HepG2 (cell line): Measurements from ENCODE around the gene AFTPH. TPM values are rescaled to one million over a fixed set of nuclear protein-coding genes. Genes with fewer than 3 reads are reported as not detected.
A peak's percentile ranks its signal among the peaks of the same experiment; 100 is the strongest.

ENCODE experiments used
- ATAC-seq: fragments of 200-7000 bp; cut with Tn5 transposase; 3 replicates; pipeline ENCODE4 v1.9.1; 2020; ENCODE audit warnings: mild to moderate bottlenecking, moderate library complexity
- BruUV-seq: library from RNA; stranded (reverse); fragments of 400-500 nt; replicated peaks from 2 replicates; lab custom pipeline; 2021; lab: Mats Ljungman, UMichigan
- CTCF ChIA-PET: fragments of 300-600 bp; formaldehyde crosslinking; extraction: SDS; loops from one replicate; lab custom pipeline; 2021; ENCODE audit warnings: low total read pairs, inconsistent platforms, low intra/inter-chr PET ratio; lab: Yijun Ruan, JAX
- POLR2A ChIA-PET: fragments of 350-600 bp; sonication (Branson Sonifier 250); formaldehyde crosslinking; loops from one replicate; lab custom pipeline; 2020; ENCODE audit warnings: antibody characterized with exemption, inconsistent platforms; lab: Yijun Ruan, JAX
- DNase-seq: peaks from one replicate; pipeline ENCODE4 v3.0.0-alpha.2; 2015; ENCODE audit warnings: low spot score
- FAIRE-seq: peaks from 3 replicates; lab custom pipeline; 2011; peaks lifted over from hg19 to GRCh38; lab: Jason Lieb, UNC
- H2AFZ ChIP-seq: one replicate; pipeline ENCODE4 v1.6.1; 2011; ENCODE audit warnings: low read length, inconsistent platforms
- H3K27ac ChIP-seq: fragments of 300-600 bp; 3 replicates; pipeline ENCODE4 v1.8.0; 2011; ENCODE audit warnings: mixed run types, mild to moderate bottlenecking, mixed read lengths, low read length, inconsistent platforms; ENCODE audit not compliant: insufficient read depth; ENCODE audit errors: extremely low read length
- H3K27me3 ChIP-seq, 2 experiments: fragments of 200-600 bp in 1 of 2; 2 replicates in 1 of 2; 3 replicates in 1 of 2; pipeline versions ENCODE4 v1.6.0 to v1.8.0; 2011; ENCODE audit warnings: low read length in 2 of 2, mild to moderate bottlenecking in 2 of 2, moderate library complexity in 2 of 2, inconsistent platforms in 1 of 2; ENCODE audit not compliant: insufficient read depth in 2 of 2, control insufficient read depth in 1 of 2
- H3K36me3 ChIP-seq, 2 experiments: fragments of 200-600 bp in 1 of 2; replicated peaks in 1 of 2; 2 replicates in 1 of 2; 3 replicates in 1 of 2; pipeline versions ENCODE4 v1.5.1 to v1.8.0; 2011; ENCODE audit warnings: low read length in 2 of 2, inconsistent platforms in 1 of 2; ENCODE audit not compliant: insufficient read depth in 2 of 2, control insufficient read depth in 1 of 2
- H3K4me1 ChIP-seq: 2 replicates; pipeline ENCODE4 v1.5.1; 2012; ENCODE audit warnings: low read length, inconsistent platforms; ENCODE audit not compliant: insufficient read depth
- H3K4me2 ChIP-seq: 2 replicates; pipeline ENCODE4 v1.6.0; 2011; ENCODE audit warnings: low read depth, low read length, inconsistent platforms
- H3K4me3 ChIP-seq, 3 experiments: fragments of 200-600 bp in 1 of 3; sonication (generic), shearing (Covaris generic) in 1 of 3; replicated peaks in 1 of 3; 2 replicates each; pipeline ENCODE4 v1.5.1; 2011 to 2016; ENCODE audit warnings: low read length in 3 of 3, inconsistent platforms in 2 of 3, low read depth in 2 of 3, mild to moderate bottlenecking in 2 of 3, control low read depth in 1 of 3, mixed read lengths in 1 of 3; ENCODE audit not compliant: insufficient read depth in 1 of 3
- H3K79me2 ChIP-seq: one replicate; pipeline ENCODE4 v1.6.1; 2011; ENCODE audit warnings: low read length, inconsistent platforms; ENCODE audit not compliant: insufficient read depth
- H3K9ac ChIP-seq: 2 replicates; pipeline ENCODE4 v1.6.0; 2011; ENCODE audit warnings: mild to moderate bottlenecking, low read depth, low read length, inconsistent platforms; ENCODE audit not compliant: insufficient read depth
- H3K9me3 ChIP-seq: 2 replicates; pipeline ENCODE4 v1.5.1; 2012; ENCODE audit warnings: mild to moderate bottlenecking, low read length
- H4K20me1 ChIP-seq: 2 replicates; pipeline ENCODE4 v1.6.0; 2011; ENCODE audit warnings: inconsistent platforms, mild to moderate bottlenecking, low read length, moderate library complexity; ENCODE audit not compliant: insufficient read depth
- MATR3 ChIP-seq: sonication (generic); formaldehyde crosslinking; IDR thresholded peaks from 2 replicates; pipeline ENCODE4 v1.4.0; 2020; ENCODE audit warnings: missing genetic modification reagents
- NR2F6 ChIP-seq, 2 experiments: IDR thresholded peaks; 2 replicates each; pipeline ENCODE4 v1.6.1; 2016; ENCODE audit warnings: antibody characterized with exemption in 1 of 2, mild to moderate bottlenecking in 1 of 2
- PRPF4 ChIP-seq: fragments of 200-400 bp; formaldehyde crosslinking; IDR thresholded peaks from 2 replicates; pipeline ENCODE4 v1.6.1; 2016; ENCODE audit warnings: low read length, low read depth; ENCODE audit not compliant: poor library complexity, severe bottlenecking
- SIX1 ChIP-seq: sonication (generic); formaldehyde crosslinking; IDR thresholded peaks from 2 replicates; pipeline ENCODE4 v1.4.0; 2020; ENCODE audit warnings: missing genetic modification reagents, borderline replicate concordance
- SPEN ChIP-seq: sonication (generic); formaldehyde crosslinking; IDR thresholded peaks from 2 replicates; pipeline ENCODE4 v1.5.1; 2020; ENCODE audit warnings: low read depth, mild to moderate bottlenecking, missing genetic modification reagents
- ZBTB25 ChIP-seq: IDR thresholded peaks from 2 replicates; pipeline ENCODE4 v1.6.1; 2018; ENCODE audit warnings: missing genetic modification reagents
- ZFP82 ChIP-seq: sonication (generic); formaldehyde crosslinking; IDR thresholded peaks from 2 replicates; pipeline ENCODE4 v1.5.1; 2020; ENCODE audit warnings: mild to moderate bottlenecking, missing genetic modification reagents, borderline replicate concordance
- ZNF501 ChIP-seq: sonication (generic); formaldehyde crosslinking; IDR thresholded peaks from 2 replicates; pipeline ENCODE4 v1.5.1; 2020; ENCODE audit warnings: mild to moderate bottlenecking, moderate library complexity, missing genetic modification reagents
- WGBS: methylation state at CpG from one replicate; pipeline ENCODE4 v1.1.6; 2017; ENCODE audit warnings: low lambda C conversion rate; 5-methylcytosine and 5-hydroxymethylcytosine counted together
- in situ Hi-C: cut with HindIII; loops from 2 replicates; pipeline ENCODE4 v1.10.0; 2017; ENCODE audit warnings: low pct_unique_long_range_greater_than_20kb; ENCODE audit not compliant: extremely low pct_ligation_motif_present
- intact Hi-C: fragments of 100-400 bp; cut with micrococcal nuclease; formaldehyde crosslinking; loops from one replicate; pipeline ENCODE4 v1.10.0; 2022; ENCODE audit not compliant: unreplicated experiment
- polyA plus RNA-seq, 8 experiments: library from polyadenylated mRNA; depleted of rRNA in 3 of 8; stranded (reverse) in 7 of 8; unstranded in 1 of 8; fragments of >200 nt; fragmentation: Illumina TruSeq in 4 of 8; extraction: Trizol in 4 of 8; gene quantifications; 2 replicates each; pipeline versions ENCODE4 v1.2.1 to v1.2.3, GENCODE V29; 2011 to 2016; ENCODE audit warnings: low read depth in 4 of 8, missing spikeins in 1 of 8, mixed read lengths in 1 of 8; ENCODE audit not compliant: insufficient read depth in 1 of 8
- total RNA-seq, 5 experiments: library from RNA; depleted of rRNA; stranded (reverse); fragments of >200 nt; fragmentation: Illumina TruSeq; extraction: Trizol; gene quantifications; 2 replicates each; pipeline ENCODE4 v1.2.3, GENCODE V29; 2016; ENCODE audit warnings: low read depth in 1 of 5

Gene AFTPH
- total and polyA plus RNA-seq, 2 of the 13 experiments (the other 11 are each of a cell fraction or from before 2014, with no cell fraction given) = 27.5 to 36.8 TPM

- H3K27ac ChIP-seq = no peak overlapping the region
- peaks cover 0 to 2% of the 10 kb centered on the region in 2 experiments; a peak in 1 of 5 replicates for H3K36me3 ChIP-seq
- H2AFZ ChIP-seq = no peak overlapping the region
- TF ChIP-seq NR2F6 (IDR thresholded peaks at IDR 0.05) (0 out of 2 replicates have a peak, but pooled peaks have one; percentile 7), NR2F6 (CRISPR knock-in tag; IDR thresholded peaks at IDR 0.05) (no peak), MATR3 (CRISPR knock-in tag) (no peak)
- FAIRE-seq (no peak), DNase-seq (no peak), ATAC-seq (no peak)
- H3K79me2 ChIP-seq = peaks cover 91% of the 10 kb centered on the region
- intact Hi-C loops = no loop called here
- H4K20me1 ChIP-seq = 0 out of 2 replicates have a peak, but pooled peaks cover 4% of the 10 kb centered on the region
- ChIA-PET CTCF (no interaction called here), POLR2A (no interaction called here)
- H3K9me3 ChIP-seq = no peaks in the 10 kb centered on the region
- H3K4me3 ChIP-seq = no peak overlapping the region
- WGBS = 84% methylated on average over 3 of the region's 3 CpGs
- no TSS peak for BruUV-seq
- no peak overlapping the region for H3K9ac ChIP-seq
- peaks cover 51% of the 10 kb centered on the region for H3K4me1 ChIP-seq
- in situ Hi-C loops = no loop called here
- no peaks in the 10 kb centered on the region for H3K27me3 ChIP-seq
- H3K4me2 ChIP-seq = no peak overlapping the region
Observed at GRCh38 chr2:64534363-64534762, 10.2 kb downstream of the AFTPH start.

DNA sequence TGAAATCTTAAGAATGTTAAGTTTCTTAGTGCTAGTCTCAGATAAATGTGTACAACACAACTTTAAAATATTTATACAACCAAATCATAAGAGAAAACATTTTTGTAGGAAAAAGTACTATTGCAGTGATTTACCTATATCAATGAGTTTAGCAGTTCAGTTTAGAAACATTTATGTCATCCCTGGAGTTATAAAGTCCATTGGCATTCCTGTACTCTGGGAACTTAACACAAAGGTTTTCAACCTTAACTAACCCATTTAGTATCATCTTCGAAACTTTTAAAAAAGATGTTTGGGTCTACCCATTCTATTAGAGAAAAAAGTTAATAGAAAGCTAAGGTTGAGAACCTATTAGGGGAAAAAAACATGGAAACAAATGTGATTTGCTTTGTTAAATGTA, 10.9 kb downstream of the AFTPH start:
- intact Hi-C loops (no loop called here), in situ Hi-C loops (no loop called here)
- Histone ChIP-seq H3K79me2 (peaks cover 91% of the 10 kb centered on the region), H3K36me3 (no peaks in the 10 kb centered on the region; a peak in 1 of 5 replicates), H3K4me2 (no peak overlapping the region), H3K27me3 (no peaks in the 10 kb centered on the region), H4K20me1 (0 out of 2 replicates have a peak, but pooled peaks cover 4% of the 10 kb centered on the region), H2AFZ (no peak overlapping the region), H3K4me1 (peaks cover 58% of the 10 kb centered on the region), H3K27ac (no peak overlapping the region), H3K4me3 (no peak overlapping the region), H3K9ac (no peak overlapping the region), H3K9me3 (no peaks in the 10 kb centered on the region)
- 92% methylated on average over 1 of the region's 1 CpG for WGBS
- CTCF ChIA-PET = no interaction called here
- DNase-seq (no peak), ATAC-seq (no peak), FAIRE-seq (no peak)
- BruUV-seq = no TSS peak
- TF ChIP-seq ZNF501 (CRISPR knock-in tag) (no peak), SIX1 (CRISPR knock-in tag) (no peak), SPEN (no peak), ZBTB25 (CRISPR knock-in tag) (no peak), PRPF4 (no peak), ZFP82 (CRISPR knock-in tag) (no peak)
- POLR2A ChIA-PET = no interaction called here
